Testis (tissue), 3 donors: ENCODE data around the gene SPRN. TPM values are rescaled to one million over a fixed set of nuclear protein-coding genes. Genes with fewer than 3 reads are reported as not detected.

Experiments
- DNase-seq: peaks from one replicate; pipeline ENCODE4 v3.0.0-alpha.2; 2019
- H3K27ac ChIP-seq, 2 donors: fragments of 200-600 bp; sonication (generic); one replicate each; pipeline ENCODE4 v1.5.1; 2019
- H3K27me3 ChIP-seq: fragments of 200-600 bp; sonication (generic); one replicate; pipeline ENCODE4 v1.5.1; 2019
- H3K36me3 ChIP-seq: fragments of 200-600 bp; sonication (generic); one replicate; pipeline ENCODE4 v1.5.1; 2017; ENCODE audit warnings: low read depth; ENCODE audit errors: missing control alignments
- H3K4me1 ChIP-seq: fragments of 200-600 bp; sonication (generic); one replicate; pipeline ENCODE4 v1.5.1; 2019
- H3K4me3 ChIP-seq, 2 donors: fragments of 200-600 bp; sonication (generic); one replicate each; pipeline ENCODE4 v1.5.1; 2017 to 2019
- H3K9me3 ChIP-seq: fragments of 200-600 bp; sonication (generic); one replicate; pipeline ENCODE4 v1.5.1; 2017
- POLR2A ChIP-seq: fragments of 450-650 bp; IDR thresholded peaks from one replicate; pipeline ENCODE4 v1.6.1; 2017; ENCODE audit warnings: antibody characterized with exemption, mild to moderate bottlenecking, moderate library complexity
- WGBS, 2 donors: methylation state at CpG; one replicate each; pipeline ENCODE4 v1.1.5; 2018; 5-methylcytosine and 5-hydroxymethylcytosine counted together
- intact Hi-C: fragments of 100-400 bp; cut with DNase I; formaldehyde crosslinking; loops from one replicate; pipeline ENCODE4 v1.15.1; 2023; ENCODE audit warnings: low total_unique reads
- microRNA-seq, 2 donors: library from miRNA; unstranded; fragments of <30 nt; microRNA quantifications; one replicate each; pipeline ENCODE4, GENCODE V29; 2016; ENCODE audit warnings: borderline number of aligned reads in 2 of 2, borderline replicate concordance in 1 of 2
- polyA plus RNA-seq: library from polyadenylated mRNA; stranded (reverse); fragments of 350-450 nt; fragmentation: Illumina TruSeq; extraction: RNeasy Lipid Tissue Mini Kit (QIAGEN cat#74804); gene quantifications from one replicate; pipeline ENCODE4 v1.2.3, GENCODE V29; 2014; ENCODE audit warnings: low read depth, low replicate concordance; ENCODE audit not compliant: insufficient read depth
- small RNA-seq, 2 donors: library from RNA; depleted of rRNA; stranded (forward); fragments of <200 nt; gene quantifications; one replicate each; pipeline ENCODE3, GENCODE V24; 2016
- total RNA-seq, 2 donors: library from RNA; depleted of rRNA; stranded (reverse); fragments of >200 nt; gene quantifications; one replicate each; pipeline ENCODE4 v1.2.3, GENCODE V29; 2016
- TF ChIP-seq, protein P1 (sequence below), 3 experiments: fragments of 450-650 bp in 2 of 3; fragments of 200-600 bp in 1 of 3; sonication (generic) in 1 of 3; IDR thresholded peaks; one replicate each; pipeline ENCODE4 v1.5.1; 2016 to 2019; ENCODE audit warnings: antibody characterized with exemption in 3 of 3, mild to moderate bottlenecking in 2 of 3, moderate library complexity in 1 of 3

SPRN gene
- total and polyA plus RNA-seq, 3 donors from 2014 or later, result 1.7 to 2.7 (median 1.8) TPM

DNA sequence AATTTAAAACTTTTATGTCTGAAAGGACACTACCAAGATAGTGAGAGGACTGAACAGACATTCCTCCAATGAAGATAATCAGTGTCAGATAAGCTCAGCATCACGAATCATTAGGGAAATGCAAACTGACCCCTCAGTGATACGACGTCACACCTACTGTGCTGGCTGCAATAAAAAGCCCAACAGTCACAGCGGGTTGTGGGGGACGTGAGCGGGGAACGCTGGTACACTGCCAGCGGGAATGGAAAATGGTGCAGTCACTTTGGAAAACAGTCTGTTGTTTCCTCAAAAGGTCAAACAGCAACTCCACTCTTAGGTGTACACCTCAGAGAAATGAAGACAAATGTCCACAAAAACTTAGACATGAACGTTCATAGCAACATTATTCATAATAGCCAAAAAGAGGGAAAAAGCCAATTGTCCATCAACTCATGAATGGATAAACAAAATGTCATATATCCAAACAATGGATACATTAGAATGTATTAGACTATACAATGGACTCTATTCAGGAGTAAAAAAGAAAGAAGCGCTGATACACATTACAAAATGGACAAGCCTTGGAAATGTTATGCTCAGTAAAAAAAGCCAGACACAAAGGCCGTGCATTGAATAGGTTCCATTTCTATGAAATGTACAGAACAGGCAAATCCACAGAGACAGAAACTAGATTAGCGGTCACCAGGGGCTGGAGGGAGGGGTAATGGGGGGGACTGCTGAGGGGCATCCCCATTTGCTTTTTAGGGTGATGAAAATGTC lies 48.9 kb downstream of the SPRN start:
- intact Hi-C loops, result no loop called here
- no peak for DNase-seq
- Histone ChIP-seq H3K4me1 (peaks cover 16% of the 10 kb centered on the region), H3K27me3 (no peaks in the 10 kb centered on the region), H3K36me3 (no peaks in the 10 kb centered on the region), H3K9me3 (no peaks in the 10 kb centered on the region), H3K27ac (no peak overlapping the region), H3K4me3 (no peak overlapping the region)
- WGBS, 2 donors, result 78 to 81% methylated on average over 12 of the region's 12 CpGs
- TF ChIP-seq, protein P1, sequence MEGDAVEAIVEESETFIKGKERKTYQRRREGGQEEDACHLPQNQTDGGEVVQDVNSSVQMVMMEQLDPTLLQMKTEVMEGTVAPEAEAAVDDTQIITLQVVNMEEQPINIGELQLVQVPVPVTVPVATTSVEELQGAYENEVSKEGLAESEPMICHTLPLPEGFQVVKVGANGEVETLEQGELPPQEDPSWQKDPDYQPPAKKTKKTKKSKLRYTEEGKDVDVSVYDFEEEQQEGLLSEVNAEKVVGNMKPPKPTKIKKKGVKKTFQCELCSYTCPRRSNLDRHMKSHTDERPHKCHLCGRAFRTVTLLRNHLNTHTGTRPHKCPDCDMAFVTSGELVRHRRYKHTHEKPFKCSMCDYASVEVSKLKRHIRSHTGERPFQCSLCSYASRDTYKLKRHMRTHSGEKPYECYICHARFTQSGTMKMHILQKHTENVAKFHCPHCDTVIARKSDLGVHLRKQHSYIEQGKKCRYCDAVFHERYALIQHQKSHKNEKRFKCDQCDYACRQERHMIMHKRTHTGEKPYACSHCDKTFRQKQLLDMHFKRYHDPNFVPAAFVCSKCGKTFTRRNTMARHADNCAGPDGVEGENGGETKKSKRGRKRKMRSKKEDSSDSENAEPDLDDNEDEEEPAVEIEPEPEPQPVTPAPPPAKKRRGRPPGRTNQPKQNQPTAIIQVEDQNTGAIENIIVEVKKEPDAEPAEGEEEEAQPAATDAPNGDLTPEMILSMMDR (IDR thresholded peaks at IDR 0.05), result no peak
- TF ChIP-seq POLR2A, result no peak

DNA sequence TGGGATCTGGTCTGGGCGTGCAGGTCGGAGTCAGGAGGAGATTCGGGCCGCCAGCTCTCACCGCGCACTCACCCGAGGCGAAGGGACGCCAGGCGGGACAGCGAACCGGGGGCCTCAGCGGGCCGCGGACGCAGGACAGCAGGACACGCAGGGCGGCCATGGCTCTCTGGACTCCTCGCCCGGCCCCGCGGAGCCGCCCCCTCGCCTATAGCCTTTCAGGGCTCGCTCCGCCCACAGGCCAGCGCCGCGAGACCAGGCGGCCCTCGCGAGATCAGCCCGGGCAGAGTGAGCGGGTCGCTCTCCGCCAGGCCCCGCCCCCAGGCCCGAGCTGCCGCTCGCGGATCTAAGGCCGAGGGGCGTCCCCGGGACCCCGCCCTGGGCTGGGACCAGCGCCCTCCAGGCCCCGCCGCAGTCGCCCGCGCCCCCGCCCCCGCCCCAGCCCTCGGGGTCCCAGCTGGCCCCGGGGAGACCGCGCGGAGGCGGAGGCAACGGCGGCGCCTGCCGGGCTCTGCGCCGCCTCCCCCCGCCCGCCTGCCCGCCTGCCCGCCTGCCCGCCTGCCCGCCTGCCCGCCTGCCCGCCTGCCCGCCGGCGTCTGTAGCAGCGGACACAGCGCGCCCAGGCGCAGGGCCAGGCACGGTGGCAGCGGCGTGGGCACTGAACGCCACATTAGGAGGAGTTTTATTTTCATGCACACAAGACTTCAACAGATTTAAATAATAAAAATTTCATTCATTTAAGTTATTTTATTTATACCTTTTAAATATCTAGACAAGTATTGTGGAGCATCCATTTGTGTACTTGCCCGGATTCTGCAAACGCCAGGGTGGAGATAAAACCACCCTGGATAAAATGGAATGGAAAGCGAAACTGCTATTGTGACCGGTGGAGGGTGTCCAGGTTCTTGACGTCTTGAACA lies 51.0 kb downstream of the SPRN start, which contains the start of gene ECHS1:
ECHS1 (minus strand) TSS at position 181 of the 917 bp plus-strand sequence; CDS start at position 160, 21 bp downstream.
- intact Hi-C loops, result no loop called here
- DNase-seq, result peak; percentile 96
- WGBS, 2 donors, result 1% methylated on average over 27 to 76 of the region's 89 CpGs
- Histone ChIP-seq H3K9me3 (no peaks in the 10 kb centered on the region), H3K4me3 (peak within 1 kb of the TSS; percentile 73 to 81), H3K36me3 (no peaks in the 10 kb centered on the region), H3K4me1 (peaks cover 12% of the 10 kb centered on the region), H3K27ac (peak within 1 kb of the TSS in 1 of 2 donors; percentile 89), H3K27me3 (no peaks in the 10 kb centered on the region)
- TF ChIP-seq, protein P1 (IDR thresholded peaks at IDR 0.05), result no peak
- peak; percentile 9 for TF ChIP-seq POLR2A

DNA sequence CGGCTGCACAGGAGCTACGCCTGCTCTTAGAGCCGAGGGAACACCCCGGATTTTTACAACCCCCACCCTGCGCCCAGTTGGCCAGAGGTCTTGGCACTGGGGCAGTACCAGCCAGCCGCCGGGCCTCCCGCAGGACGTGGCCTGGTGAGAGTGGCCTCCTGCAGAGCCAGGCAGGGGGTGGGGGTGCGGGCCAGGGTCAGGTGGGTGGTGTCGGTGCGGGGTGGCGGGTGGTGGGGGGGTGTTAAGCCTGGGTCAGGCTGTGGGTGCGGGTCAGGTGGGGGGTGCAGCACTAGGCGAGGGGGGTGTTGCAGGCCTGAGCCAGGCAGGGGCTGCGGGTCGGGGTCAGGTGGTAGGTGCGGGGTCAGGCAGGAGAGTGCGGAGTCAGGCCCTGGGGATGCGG lies 51.9 kb downstream of the SPRN start:
- no peaks in the 10 kb centered on the region for H3K27me3 ChIP-seq
- no peak for TF ChIP-seq POLR2A
- TF ChIP-seq, protein P1 (IDR thresholded peaks at IDR 0.05), result no peak
- intact Hi-C loops, result no loop called here
- peaks cover 12% of the 10 kb centered on the region for H3K4me1 ChIP-seq
- H3K4me3 ChIP-seq, result peak overlapping the region in 1 of 2 donors; percentile 73
- DNase-seq, result no peak
- H3K9me3 ChIP-seq, result no peaks in the 10 kb centered on the region
- no peaks in the 10 kb centered on the region for H3K36me3 ChIP-seq
- no peak overlapping the region for H3K27ac ChIP-seq
- WGBS, 2 donors, result 27 to 43% methylated on average over 10 to 20 of the region's 20 CpGs

Small RNAs within 50 kb of the gene (microRNA-seq; reads per million reads assigned to microRNA genes)
- gene MIR3944, result 2.8 to 4.2 reads per million in 2 donors

Small RNAs within 50 kb of the gene (small RNA-seq; reads per million reads assigned to genes)
- gene AL360181.4 (0 reads per million in 2 donors), gene MIR3944 (0 reads per million in 2 donors)

Other genes with a start within 250 kb of the SPRN start
- 10 to 100 TPM; 17.2 to 18.6 TPM for gene UTF1, start 194.4 kb downstream of the SPRN start, total RNA-seq
- 5.3 TPM for gene UTF1, start 194.4 kb downstream of the SPRN start, polyA plus RNA-seq
- gene VENTX, start 186.8 kb downstream of the SPRN start, total RNA-seq, result 1 to 10 TPM; 2.2 to 3.5 TPM
- gene VENTX, start 186.8 kb downstream of the SPRN start, polyA plus RNA-seq, result 1.5 TPM
- gene ADAM8, start 147.8 kb downstream of the SPRN start, total RNA-seq, result 10 to 100 TPM; 12.8 to 14.6 TPM
- gene ADAM8, start 147.8 kb downstream of the SPRN start, polyA plus RNA-seq, result 3.5 TPM
- gene TUBGCP2, start 115.8 kb downstream of the SPRN start, total RNA-seq, result 100 to 1,000 TPM in 1 of 2 donors, 10 to 100 TPM in 1; 84.3 to 101 TPM
- 76.0 TPM for gene TUBGCP2, start 115.8 kb downstream of the SPRN start, polyA plus RNA-seq
- 10 to 100 TPM; 46.5 to 50.5 TPM for gene ZNF511, start 115.7 kb downstream of the SPRN start, total RNA-seq
- 39.6 TPM for gene ZNF511, start 115.7 kb downstream of the SPRN start, polyA plus RNA-seq
- gene CALY, start 87.7 kb downstream of the SPRN start, total RNA-seq, result 10 to 100 TPM; 19.2 to 35.5 TPM
- gene CALY, start 87.7 kb downstream of the SPRN start, polyA plus RNA-seq, result 4.9 TPM
- 10 to 100 TPM; 10.1 to 24.6 TPM for gene PRAP1, start 77.3 kb downstream of the SPRN start, total RNA-seq
- 11.3 TPM for gene PRAP1, start 77.3 kb downstream of the SPRN start, polyA plus RNA-seq
- gene FUOM, start 66.6 kb downstream of the SPRN start, total RNA-seq, result 10 to 100 TPM in 1 of 2 donors, 1 to 10 TPM in 1; 9.5 to 12.8 TPM
- 13.6 TPM for gene FUOM, start 66.6 kb downstream of the SPRN start, polyA plus RNA-seq
- 100 to 1,000 TPM; 104 to 118 TPM for gene ECHS1, start 51.3 kb downstream of the SPRN start, total RNA-seq
- gene ECHS1, start 51.3 kb downstream of the SPRN start, polyA plus RNA-seq, result 118 TPM
- gene PAOX, start 45.4 kb downstream of the SPRN start, total RNA-seq, result 10 to 100 TPM; 24.8 to 49.5 TPM
- gene PAOX, start 45.4 kb downstream of the SPRN start, polyA plus RNA-seq, result 91.5 TPM
- gene MTG1, start 30.5 kb downstream of the SPRN start, total RNA-seq, result 10 to 100 TPM; 72.9 to 84.8 TPM
- gene MTG1, start 30.5 kb downstream of the SPRN start, polyA plus RNA-seq, result 76.1 TPM
- gene SCART1, start 29.3 kb upstream of the SPRN start, total RNA-seq, result 10 to 100 TPM; 11.6 to 13.1 TPM
- 1.6 TPM for gene SCART1, start 29.3 kb upstream of the SPRN start, polyA plus RNA-seq
- 10 to 100 TPM in 1 of 2 donors, 1 to 10 TPM in 1; 9.6 to 10.2 TPM for gene CYP2E1, start 102.7 kb upstream of the SPRN start, total RNA-seq
- 9.0 TPM for gene CYP2E1, start 102.7 kb upstream of the SPRN start, polyA plus RNA-seq
- gene SYCE1, start 141.0 kb upstream of the SPRN start, total RNA-seq, result 10 to 100 TPM; 43.4 to 78.2 TPM
- 139 TPM for gene SYCE1, start 141.0 kb upstream of the SPRN start, polyA plus RNA-seq
- not detected for gene FRG2B, start 202.2 kb upstream of the SPRN start, total RNA-seq
- not detected for gene FRG2B, start 202.2 kb upstream of the SPRN start, polyA plus RNA-seq